HEK293 (cell line): ENCODE data around the gene STRN4.

Experiments used
- CTCF ChIA-PET: fragments of 350-600 bp; formaldehyde crosslinking; extraction: SDS; loops from one replicate; lab custom pipeline; 2021; ENCODE audit warnings: antibody characterized with exemption; lab: Yijun Ruan, JAX
- POLR2A ChIA-PET: fragments of 300-600 bp; formaldehyde crosslinking; extraction: SDS; loops from one replicate; lab custom pipeline; 2020; ENCODE audit warnings: antibody characterized with exemption, inconsistent platforms; lab: Yijun Ruan, JAX
- H3K27ac ChIP-seq: fragments of 200-500 bp; sonication (Bioruptor generic); 2 replicates; pipeline ENCODE4 v1.5.1; 2014; ENCODE audit warnings: low read depth, low read length, control low read depth, inconsistent platforms; ENCODE audit errors: extremely low read depth
- H3K36me3 ChIP-seq, 2 experiments: fragments of 200-500 bp in 1 of 2; sonication (Bioruptor generic) in 1 of 2; 1 replicate in 1 of 2; 2 replicates in 1 of 2; pipeline ENCODE4 v1.5.1; 2014 to 2017; ENCODE audit warnings: inconsistent platforms in 2 of 2, low read length in 2 of 2; ENCODE audit not compliant: control insufficient read depth in 2 of 2, insufficient read depth in 1 of 2
- H3K4me1 ChIP-seq: fragments of 200-500 bp; sonication (Bioruptor generic); 2 replicates; pipeline ENCODE4 v1.5.1; 2014; ENCODE audit warnings: mild to moderate bottlenecking, low read length, inconsistent platforms; ENCODE audit not compliant: control insufficient read depth, insufficient read depth
- H3K4me3 ChIP-seq: 2 replicates; pipeline ENCODE4 v1.5.1; 2011; ENCODE audit warnings: low read depth, mild to moderate bottlenecking, control low read depth, low read length, moderate library complexity
- H3K9me3 ChIP-seq: fragments of 200-500 bp; sonication (Bioruptor generic); 2 replicates; pipeline ENCODE4 v1.5.1; 2014; ENCODE audit warnings: low read depth, low read length, inconsistent platforms; ENCODE audit not compliant: control insufficient read depth, insufficient read depth
- AEBP2 ChIP-seq: fragments of 450-650 bp; formaldehyde crosslinking; IDR thresholded peaks from 2 replicates; pipeline ENCODE4 v1.5.1; 2016; ENCODE audit warnings: missing biosample characterization, missing genetic modification characterization, borderline replicate concordance
- GLIS1 ChIP-seq: fragments of 450-650 bp; formaldehyde crosslinking; IDR thresholded peaks from 2 replicates; pipeline ENCODE4 v1.5.1; 2016; ENCODE audit warnings: missing biosample characterization, missing genetic modification characterization
- SP3 ChIP-seq: fragments of 450-650 bp; formaldehyde crosslinking; IDR thresholded peaks from 2 replicates; pipeline ENCODE4 v1.5.1; 2016; ENCODE audit warnings: missing biosample characterization, missing genetic modification characterization
- ZBTB20 ChIP-seq: fragments of 450-650 bp; formaldehyde crosslinking; IDR thresholded peaks from 2 replicates; pipeline ENCODE4 v1.5.1; 2016; ENCODE audit warnings: missing biosample characterization, missing genetic modification characterization
- ZBTB26 ChIP-seq: fragments of 450-650 bp; formaldehyde crosslinking; optimal IDR thresholded peaks from 2 replicates; pipeline ENCODE3; 2016; ENCODE audit warnings: missing biosample characterization, mild to moderate bottlenecking, missing genetic modification characterization
- ZEB2 ChIP-seq: fragments of 450-650 bp; formaldehyde crosslinking; IDR thresholded peaks from 2 replicates; pipeline ENCODE4 v1.5.1; 2016; ENCODE audit warnings: missing biosample characterization, missing genetic modification characterization
- ZNF133 ChIP-seq: fragments of 450-650 bp; formaldehyde crosslinking; IDR thresholded peaks from 2 replicates; pipeline ENCODE4 v1.5.1; 2016; ENCODE audit warnings: missing biosample characterization, missing genetic modification characterization
- ZNF148 ChIP-seq: fragments of 450-650 bp; formaldehyde crosslinking; IDR thresholded peaks from 2 replicates; pipeline ENCODE4 v1.5.0; 2017; ENCODE audit warnings: missing biosample characterization, missing genetic modification characterization, borderline replicate concordance
- ZNF214 ChIP-seq: fragments of 450-650 bp; formaldehyde crosslinking; IDR thresholded peaks from 2 replicates; pipeline ENCODE4 v1.5.1; 2017; ENCODE audit warnings: missing biosample characterization, mild to moderate bottlenecking, missing genetic modification characterization, borderline replicate concordance
- ZNF248 ChIP-seq: fragments of 450-650 bp; formaldehyde crosslinking; IDR thresholded peaks from 2 replicates; pipeline ENCODE4 v1.5.1; 2017; ENCODE audit warnings: missing biosample characterization, missing genetic modification characterization
- ZNF26 ChIP-seq: fragments of 450-650 bp; formaldehyde crosslinking; IDR thresholded peaks from 2 replicates; pipeline ENCODE4 v1.5.1; 2016; ENCODE audit warnings: missing biosample characterization, missing genetic modification characterization
- ZNF341 ChIP-seq: fragments of 450-650 bp; formaldehyde crosslinking; IDR thresholded peaks from 2 replicates; pipeline ENCODE4; 2016; ENCODE audit warnings: low read depth, missing biosample characterization, missing genetic modification characterization
- ZNF473 ChIP-seq: fragments of 450-650 bp; formaldehyde crosslinking; IDR thresholded peaks from 2 replicates; pipeline ENCODE4 v1.5.1; 2017; ENCODE audit warnings: missing biosample characterization, missing genetic modification characterization
- ZNF514 ChIP-seq: fragments of 450-650 bp; formaldehyde crosslinking; IDR thresholded peaks from 2 replicates; pipeline ENCODE4 v1.5.1; 2016; ENCODE audit warnings: missing biosample characterization, missing genetic modification characterization
- ZNF518A ChIP-seq: fragments of 450-650 bp; formaldehyde crosslinking; conservative IDR thresholded peaks from 2 replicates; pipeline ENCODE4 v1.5.1; 2016; ENCODE audit warnings: low read depth, missing biosample characterization, missing genetic modification characterization
- ZNF596 ChIP-seq: fragments of 450-650 bp; IDR thresholded peaks from 2 replicates; pipeline ENCODE4 v1.5.0; 2018; ENCODE audit warnings: missing biosample characterization, mild to moderate bottlenecking, missing genetic modification characterization, moderate library complexity
- ZNF600 ChIP-seq: fragments of 450-650 bp; formaldehyde crosslinking; IDR thresholded peaks from 2 replicates; pipeline ENCODE4 v1.5.1; 2016; ENCODE audit warnings: missing biosample characterization, missing genetic modification characterization
- ZNF629 ChIP-seq: fragments of 450-650 bp; formaldehyde crosslinking; IDR thresholded peaks from 2 replicates; pipeline ENCODE4 v1.5.1; 2017; ENCODE audit warnings: missing biosample characterization, missing genetic modification characterization
- ZNF692 ChIP-seq: fragments of 450-650 bp; formaldehyde crosslinking; IDR thresholded peaks from 2 replicates; pipeline ENCODE4 v1.5.1; 2016; ENCODE audit warnings: missing biosample characterization, missing genetic modification characterization
- ZNF768 ChIP-seq: fragments of 450-650 bp; formaldehyde crosslinking; IDR thresholded peaks from 2 replicates; pipeline ENCODE4 v1.5.1; 2018; ENCODE audit warnings: missing biosample characterization, mild to moderate bottlenecking, missing genetic modification characterization

Gene STRN4

GRCh38 chr19:46785054-46785979, 39.1 kb upstream of the STRN4 start (continued):
- TF ChIP-seq ZNF596 (tag by site-specific recombination) (no peak), ZNF148 (no peak), ZBTB26 (tag by site-specific recombination) (peak; percentile 7), ZNF514 (tag by site-specific recombination) (no peak), ZNF341 (tag by site-specific recombination) (0 out of 2 replicates have a peak, but pooled peaks have one; percentile 2), ZNF600 (no peak), ZNF248 (tag by site-specific recombination) (no peak), AEBP2 (no peak), ZEB2 (tag by site-specific recombination) (0 out of 2 replicates have a peak, but pooled peaks have one; percentile 7), SP3 (tag by site-specific recombination) (peak; percentile 34; the same call in 1 of the 2 replicates), ZNF26 (tag by site-specific recombination) (no peak)

- POLR2A ChIA-PET: interaction anchor here (0.6 to 3.5 kb wide), 21 partner anchors 9 to 442 kb away, joined by 3 to 23 read pairs (median 4); partner anchors contain the start of genes AP2S1 and ZC3H4
- Histone ChIP-seq H3K4me3 (peak overlapping the region; percentile 32), H3K9me3 (no peaks in the 10 kb centered on the region), H3K27ac (peak overlapping the region; percentile 96), H3K4me1 (peaks cover 20% of the 10 kb centered on the region), H3K36me3 (peaks cover 52 to 62% of the 10 kb centered on the region in 2 experiments)
- CTCF ChIA-PET: interaction anchor here (0.6 to 4.5 kb wide), 16 partner anchors 8 to 564 kb away, joined by 3 to 26 read pairs (median 4); no protein-coding TSS in a partner anchor
- TF ChIP-seq ZNF133 (tag by site-specific recombination): no peak
- no peak for TF ChIP-seq ZNF596 (tag by site-specific recombination)
- TF ChIP-seq ZNF768 (tag by site-specific recombination): peak; percentile 98
- no peak for TF ChIP-seq ZNF214 (tag by site-specific recombination)
- TF ChIP-seq ZBTB20 (tag by site-specific recombination): peak; percentile 78
- TF ChIP-seq ZNF692 (tag by site-specific recombination): peak; percentile 95
- no peak; the same call in 1 of the 2 replicates for TF ChIP-seq ZNF518A (tag by site-specific recombination)
- no peak for TF ChIP-seq ZNF473
- TF ChIP-seq GLIS1: peak; percentile 95
- TF ChIP-seq ZNF629 (tag by site-specific recombination): 0 out of 2 replicates have a peak, but pooled peaks have one; percentile 13
Observed at GRCh38 chr19:46784262-46785053, 38.2 kb upstream of the STRN4 start.
